AG04450 (cell line): ENCODE results near the gene MORF4L1. TPM values are rescaled to one million over a fixed set of nuclear protein-coding genes. Genes with fewer than 3 reads are reported as not detected.

Source experiments
- CTCF ChIA-PET: fragments of 300-600, 350-600 bp; formaldehyde crosslinking; extraction: SDS; loops from one replicate; lab custom pipeline; 2022; ENCODE audit warnings: antibody characterized with exemption, inconsistent platforms; lab: Charles Lee
- POLR2A ChIA-PET: fragments of 350-600 bp; formaldehyde crosslinking; extraction: SDS; loops from one replicate; lab custom pipeline; 2021; ENCODE audit warnings: antibody characterized with exemption, inconsistent platforms; lab: Yijun Ruan, JAX
- DNase-seq: peaks from one replicate; pipeline ENCODE4 v3.0.0-alpha.2; 2011; ENCODE audit warnings: low read depth, low spot score
- H3K27ac ChIP-seq: one replicate; pipeline ENCODE4 v1.5.1; 2012; ENCODE audit warnings: low read depth, low read length, control low read depth
- H3K27me3 ChIP-seq: one replicate; pipeline ENCODE4 v1.6.0; 2012; ENCODE audit warnings: low read length; ENCODE audit not compliant: control insufficient read depth, insufficient read depth
- H3K4me3 ChIP-seq: 2 replicates; pipeline ENCODE4 v1.5.1; 2011; ENCODE audit warnings: mild to moderate bottlenecking, low read depth, low read length, control low read depth
- H3K9me3 ChIP-seq: 2 replicates; pipeline ENCODE4 v1.5.1; 2012; ENCODE audit warnings: low read length; ENCODE audit not compliant: control insufficient read depth, insufficient read depth
- CTCF ChIP-seq: IDR thresholded peaks from 2 replicates; pipeline ENCODE4 v1.5.1; 2011; ENCODE audit warnings: low read depth, low read length, control low read depth, inconsistent platforms
- polyA plus RNA-seq: library from polyadenylated mRNA; depleted of rRNA; stranded (reverse); fragments of >200 nt; gene quantifications from 2 replicates; pipeline ENCODE4 v1.2.3, GENCODE V29; 2011

Gene MORF4L1
- polyA plus RNA-seq, 1 experiment = 426 TPM

- POLR2A ChIA-PET = interaction anchor here (0.6 kb wide), 1 partner anchor 25 kb away, joined by 3 read pairs; no protein-coding TSS in a partner anchor
- Histone ChIP-seq H3K27ac (no peak overlapping the region), H3K27me3 (no peaks in the 10 kb centered on the region), H3K4me3 (no peak overlapping the region), H3K9me3 (peaks cover 3% of the 10 kb centered on the region; the same call in 1 of the 2 replicates)
- TF ChIP-seq CTCF = no peak
- CTCF ChIA-PET = interaction anchor here (1.0 kb wide), 1 partner anchor 68 kb away, joined by 3 read pairs; no protein-coding TSS in a partner anchor
- DNase-seq = no peak
Measured at GRCh38 chr15:78878356-78878755, 5.7 kb downstream of the MORF4L1 start.

DNA sequence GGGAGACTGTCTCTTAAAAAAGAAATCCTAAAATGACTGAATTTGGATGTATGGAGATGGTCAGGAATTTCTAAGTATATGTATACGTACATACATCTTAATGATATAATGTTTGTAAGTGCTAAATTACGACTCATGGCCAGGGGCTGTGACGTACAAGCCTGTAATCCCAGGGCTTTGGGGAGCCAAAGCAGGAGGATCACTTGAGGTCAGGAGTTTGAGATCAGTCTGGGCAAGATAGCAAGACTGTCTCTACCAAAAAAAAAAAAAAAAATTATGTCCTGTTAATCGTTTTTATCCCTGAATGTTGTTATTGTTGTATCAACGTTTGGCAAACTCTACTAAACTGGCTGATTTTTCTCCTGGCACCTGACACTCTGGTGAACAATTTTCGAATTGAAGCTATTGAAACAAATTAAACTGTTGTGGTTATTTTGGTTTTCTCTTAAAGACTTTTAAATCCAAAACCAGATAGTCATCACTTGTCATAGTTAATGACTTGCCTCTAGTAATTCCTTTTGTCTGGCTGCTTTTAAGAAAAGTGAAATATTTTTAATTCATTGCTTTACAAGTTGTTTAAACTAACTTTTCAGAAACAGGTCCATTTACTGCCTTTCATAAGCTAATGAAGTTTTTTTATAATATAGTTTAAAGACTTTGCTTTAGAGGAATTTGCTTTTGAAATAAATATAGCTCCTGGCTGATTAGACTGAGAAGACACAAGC lies 7.0 kb downstream of the MORF4L1 start:
- ChIA-PET POLR2A (interaction anchor here (0.6 to 1.5 kb wide), 5 partner anchors 23 to 58 kb away, joined by 3 to 5 read pairs (median 4); no protein-coding TSS in a partner anchor), CTCF (interaction anchor here (0.6 to 1.1 kb wide), 4 partner anchors 30 to 305 kb away, joined by 3 read pairs; no protein-coding TSS in a partner anchor)
- Histone ChIP-seq H3K27me3 (no peaks in the 10 kb centered on the region), H3K27ac (no peak overlapping the region), H3K4me3 (no peak overlapping the region; the same call in 1 of the 2 replicates), H3K9me3 (peaks cover 3% of the 10 kb centered on the region; the same call in 1 of the 2 replicates)
- no peak for TF ChIP-seq CTCF
- DNase-seq = no peak

GRCh38 chr15:78880242-78880533 lies 7.5 kb downstream of the MORF4L1 start:
- ChIA-PET POLR2A (interaction anchor here (0.6 to 1.5 kb wide), 4 partner anchors 22 to 42 kb away, joined by 3 to 5 read pairs (median 4); no protein-coding TSS in a partner anchor), CTCF (interaction anchor here (0.6 to 1.1 kb wide), 4 partner anchors 29 to 304 kb away, joined by 3 read pairs; no protein-coding TSS in a partner anchor)
- H3K9me3 ChIP-seq = peaks cover 3% of the 10 kb centered on the region; the same call in 1 of the 2 replicates
- no peak overlapping the region for H3K4me3 ChIP-seq
- no peak overlapping the region for H3K27ac ChIP-seq
- no peak for TF ChIP-seq CTCF
- no peak for DNase-seq
- no peaks in the 10 kb centered on the region for H3K27me3 ChIP-seq

GRCh38 chr15:78880813-78881212 lies 8.1 kb downstream of the MORF4L1 start:
- ChIA-PET CTCF (no interaction called here), POLR2A (interaction anchor here (0.6 to 1.5 kb wide), 5 partner anchors 19 to 108 kb away, joined by 3 to 5 read pairs (median 4); no protein-coding TSS in a partner anchor)
- Histone ChIP-seq H3K4me3 (no peak overlapping the region), H3K27ac (no peak overlapping the region), H3K9me3 (peaks cover 2% of the 10 kb centered on the region; the same call in 1 of the 2 replicates), H3K27me3 (no peaks in the 10 kb centered on the region)
- TF ChIP-seq CTCF = no peak
- DNase-seq = no peak

- H3K9me3 ChIP-seq = no peaks in the 10 kb centered on the region
- H3K4me3 ChIP-seq = no peak overlapping the region
- DNase-seq = no peak
- POLR2A ChIA-PET = no interaction called here
- CTCF ChIA-PET = no interaction called here
- H3K27ac ChIP-seq = no peak overlapping the region
- no peak for TF ChIP-seq CTCF
- no peaks in the 10 kb centered on the region for H3K27me3 ChIP-seq
Measured at GRCh38 chr15:78881681-78882080, 9.0 kb downstream of the MORF4L1 start.
